ENCODE results near the gene SNRNP70.
"Not testable (repeated sequence)": the region's sequence is repeated elsewhere in the genome, so short reads cannot be mapped to it uniquely, and the experiment has no call there.

The SNRNP70 gene

GRCh38 chr19:49042177-49042576, 43.1 kb upstream of the SNRNP70 start:
- H3K4me2 ChIP-seq (ENCODE audit: low read length): no peak overlapping the region
- no peaks in the 10 kb centered on the region for H3K9me3 ChIP-seq (ENCODE audit: control insufficient read depth, insufficient read depth, low read length)
- H3K27ac ChIP-seq (ENCODE audit: low read depth, low read length): no peak overlapping the region

GRCh38 chr19:49042666-49043065, 42.6 kb upstream of the SNRNP70 start:
- not testable (repeated sequence) for H3K9me3 ChIP-seq (ENCODE audit: control insufficient read depth, insufficient read depth, low read length); H3K27me3 ChIP-seq (ENCODE audit: control insufficient read depth, low read length); H3K36me3 ChIP-seq (ENCODE audit: control insufficient read depth, low read length); H3K4me1 ChIP-seq (ENCODE audit: control insufficient read depth, low read length); H3F3A ChIP-seq (ENCODE audit: control insufficient read depth, insufficient read depth); H3K27ac ChIP-seq (ENCODE audit: low read depth, low read length); H3K9me2 ChIP-seq (replicated peaks; ENCODE audit: control insufficient read depth, low read length); H3K79me2 ChIP-seq (ENCODE audit: control insufficient read depth, low read length); H4K20me1 ChIP-seq (ENCODE audit: control insufficient read depth, insufficient read depth, low read depth, low read length); H3K4me2 ChIP-seq (ENCODE audit: low read length); H3K4me3 ChIP-seq (ENCODE audit: low read length)

More at GRCh38 chr19:49042177-49042576, 43.1 kb upstream of the SNRNP70 start:
- no peak for TF ChIP-seq CTCF (IDR thresholded peaks at IDR 0.05; ENCODE audit: low read depth, low read length, poor library complexity, severe bottlenecking)
- no peak for TF ChIP-seq EZH2phosphoT487 (IDR thresholded peaks at IDR 0.05; ENCODE audit: borderline replicate concordance, low read length)
- H3K79me2 ChIP-seq (ENCODE audit: control insufficient read depth, low read length): no peaks in the 10 kb centered on the region
- H3K36me3 ChIP-seq (ENCODE audit: control insufficient read depth, low read length): no peaks in the 10 kb centered on the region
- H3F3A ChIP-seq (ENCODE audit: control insufficient read depth, insufficient read depth): no peaks in the 10 kb centered on the region
- H3K27me3 ChIP-seq (ENCODE audit: control insufficient read depth, low read length): no peaks in the 10 kb centered on the region
- no peaks in the 10 kb centered on the region for H3K9me2 ChIP-seq (replicated peaks; ENCODE audit: control insufficient read depth, low read length)
- H3K4me3 ChIP-seq (ENCODE audit: low read length): no peak overlapping the region
- H3K4me1 ChIP-seq (ENCODE audit: control insufficient read depth, low read length): no peaks in the 10 kb centered on the region
- H4K20me1 ChIP-seq (ENCODE audit: control insufficient read depth, insufficient read depth, low read depth, low read length): no peaks in the 10 kb centered on the region

GRCh38 chr19:49043548-49043947, 41.7 kb upstream of the SNRNP70 start, which contains the start of gene CGB5:
CGB5 (plus strand) TSS chr19:49043848; CDS start chr19:49044210, 362 bp downstream.
- H3K4me1 ChIP-seq (ENCODE audit: control insufficient read depth, low read length); H3K79me2 ChIP-seq (ENCODE audit: control insufficient read depth, low read length); H4K20me1 ChIP-seq (ENCODE audit: control insufficient read depth, insufficient read depth, low read depth, low read length); H3K4me2 ChIP-seq (ENCODE audit: low read length); H3K36me3 ChIP-seq (ENCODE audit: control insufficient read depth, low read length); H3K4me3 ChIP-seq (ENCODE audit: low read length); H3K27ac ChIP-seq (ENCODE audit: low read depth, low read length); H3F3A ChIP-seq (ENCODE audit: control insufficient read depth, insufficient read depth); H3K9me3 ChIP-seq (ENCODE audit: control insufficient read depth, insufficient read depth, low read length); H3K27me3 ChIP-seq (ENCODE audit: control insufficient read depth, low read length); H3K9me2 ChIP-seq (replicated peaks; ENCODE audit: control insufficient read depth, low read length): not testable (repeated sequence)

- not testable (repeated sequence) for H3K27ac ChIP-seq (ENCODE audit: low read depth, low read length); H3K9me2 ChIP-seq (replicated peaks; ENCODE audit: control insufficient read depth, low read length); H3F3A ChIP-seq (ENCODE audit: control insufficient read depth, insufficient read depth); H3K4me1 ChIP-seq (ENCODE audit: control insufficient read depth, low read length); H3K9me3 ChIP-seq (ENCODE audit: control insufficient read depth, insufficient read depth, low read length); H3K4me3 ChIP-seq (ENCODE audit: low read length); H4K20me1 ChIP-seq (ENCODE audit: control insufficient read depth, insufficient read depth, low read depth, low read length); H3K79me2 ChIP-seq (ENCODE audit: control insufficient read depth, low read length); H3K27me3 ChIP-seq (ENCODE audit: control insufficient read depth, low read length); H3K4me2 ChIP-seq (ENCODE audit: low read length); H3K36me3 ChIP-seq (ENCODE audit: control insufficient read depth, low read length)
Measured at GRCh38 chr19:49049011-49049410, 36.2 kb upstream of the SNRNP70 start, which contains the start of gene CGB8. CGB8 (minus strand) TSS chr19:49049111; CDS start chr19:49048739, 372 bp downstream.

- H3K4me2 ChIP-seq (ENCODE audit: low read length); H3K27me3 ChIP-seq (ENCODE audit: control insufficient read depth, low read length); H3K4me1 ChIP-seq (ENCODE audit: control insufficient read depth, low read length); H3F3A ChIP-seq (ENCODE audit: control insufficient read depth, insufficient read depth); H3K9me3 ChIP-seq (ENCODE audit: control insufficient read depth, insufficient read depth, low read length); H3K27ac ChIP-seq (ENCODE audit: low read depth, low read length); H4K20me1 ChIP-seq (ENCODE audit: control insufficient read depth, insufficient read depth, low read depth, low read length); H3K36me3 ChIP-seq (ENCODE audit: control insufficient read depth, low read length); H3K4me3 ChIP-seq (ENCODE audit: low read length); H3K9me2 ChIP-seq (replicated peaks; ENCODE audit: control insufficient read depth, low read length); H3K79me2 ChIP-seq (ENCODE audit: control insufficient read depth, low read length): not testable (repeated sequence)
Measured at GRCh38 chr19:49049834-49050233, 35.4 kb upstream of the SNRNP70 start.

- not testable (repeated sequence) for H3K27me3 ChIP-seq (ENCODE audit: control insufficient read depth, low read length); H3F3A ChIP-seq (ENCODE audit: control insufficient read depth, insufficient read depth); H3K4me3 ChIP-seq (ENCODE audit: low read length); H3K4me2 ChIP-seq (ENCODE audit: low read length); H3K9me2 ChIP-seq (replicated peaks; ENCODE audit: control insufficient read depth, low read length); H3K27ac ChIP-seq (ENCODE audit: low read depth, low read length); H3K79me2 ChIP-seq (ENCODE audit: control insufficient read depth, low read length); H3K9me3 ChIP-seq (ENCODE audit: control insufficient read depth, insufficient read depth, low read length); H4K20me1 ChIP-seq (ENCODE audit: control insufficient read depth, insufficient read depth, low read depth, low read length); H3K36me3 ChIP-seq (ENCODE audit: control insufficient read depth, low read length); H3K4me1 ChIP-seq (ENCODE audit: control insufficient read depth, low read length)
Measured at GRCh38 chr19:49050376-49051033, 34.7 kb upstream of the SNRNP70 start.
